Cerebellar cortex (tissue), 1 donor: ENCODE results near the gene SPRY1.

ENCODE experiments used
- DNase-seq: peaks from one replicate; pipeline ENCODE4 v3.0.0-alpha.2; 2015; ENCODE audit warnings: low spot score

Gene SPRY1

GRCh38 chr4:123409334-123409733 is 12.7 kb downstream of the SPRY1 start:
- DNase-seq: peak; percentile 69

GRCh38 chr4:123411514-123411913 is 14.9 kb downstream of the SPRY1 start:
- no peak for DNase-seq

- DNase-seq: no peak
These were observed 15.5 kb downstream of the SPRY1 start for GRCh38 chr4:123412091-123412505.

GRCh38 chr4:123412700-123413512 is 16.3 kb downstream of the SPRY1 start:
- DNase-seq: no peak

GRCh38 chr4:123415576-123415975 is 19.0 kb downstream of the SPRY1 start:
- no peak for DNase-seq

- DNase-seq: peak; percentile 62
These were observed 19.4 kb downstream of the SPRY1 start for GRCh38 chr4:123415977-123416376.

GRCh38 chr4:123417813-123418212 is 21.2 kb downstream of the SPRY1 start:
- DNase-seq: peak; percentile 28

GRCh38 chr4:123418351-123418931 is 21.8 kb downstream of the SPRY1 start:
- DNase-seq: peak; percentile 90

- peak; percentile 22 for DNase-seq
These were observed 23.5 kb downstream of the SPRY1 start for GRCh38 chr4:123419885-123420755.

- DNase-seq: no peak
These were observed 24.8 kb downstream of the SPRY1 start for GRCh38 chr4:123421227-123421936.

GRCh38 chr4:123421937-123422781 is 25.6 kb downstream of the SPRY1 start:
- DNase-seq: no peak

GRCh38 chr4:123423819-123424218 is 27.2 kb downstream of the SPRY1 start:
- DNase-seq: no peak

GRCh38 chr4:123427951-123428350 is 31.4 kb downstream of the SPRY1 start:
- no peak for DNase-seq

- no peak for DNase-seq
These were observed 33.4 kb downstream of the SPRY1 start for GRCh38 chr4:123430031-123430430.

- no peak for DNase-seq
These were observed 33.9 kb downstream of the SPRY1 start for GRCh38 chr4:123430501-123430900.

- no peak for DNase-seq
These were observed 37.0 kb downstream of the SPRY1 start for GRCh38 chr4:123433573-123433972.

- DNase-seq: no peak
These were observed 37.4 kb downstream of the SPRY1 start for GRCh38 chr4:123433976-123434375.

GRCh38 chr4:123435246-123436113 is 38.9 kb downstream of the SPRY1 start:
- DNase-seq: no peak

GRCh38 chr4:123438031-123438430 is 41.4 kb downstream of the SPRY1 start:
- no peak for DNase-seq
